Osteocyte (in vitro differentiated cells): ENCODE results near the gene PDSS1. TPM values are rescaled to one million over a fixed set of nuclear protein-coding genes. Genes with fewer than 3 reads are reported as not detected.

Experiments
- DNase-seq: peaks from one replicate; pipeline ENCODE4 v3.0.0; 2021; ENCODE audit warnings: mixed read lengths; ENCODE audit not compliant: unreplicated experiment; ENCODE audit errors: extremely low spot score
- H3K27ac Mint-ChIP-seq: one replicate; pipeline ENCODE4 v1.8.0; 2021; ENCODE audit warnings: mild to moderate bottlenecking, mixed read lengths; ENCODE audit not compliant: unreplicated experiment
- H3K27me3 Mint-ChIP-seq: one replicate; pipeline ENCODE4 v1.8.0; 2021; ENCODE audit warnings: mixed read lengths; ENCODE audit not compliant: unreplicated experiment
- H3K36me3 Mint-ChIP-seq: one replicate; pipeline ENCODE4 v1.8.0; 2021; ENCODE audit warnings: mixed read lengths; ENCODE audit not compliant: unreplicated experiment
- H3K4me1 Mint-ChIP-seq: one replicate; pipeline ENCODE4 v1.8.0; 2021; ENCODE audit warnings: mixed read lengths; ENCODE audit not compliant: unreplicated experiment
- H3K4me3 Mint-ChIP-seq: one replicate; pipeline ENCODE4 v1.8.0; 2021; ENCODE audit warnings: mild to moderate bottlenecking, moderate library complexity, mixed read lengths; ENCODE audit not compliant: unreplicated experiment
- H3K9me3 Mint-ChIP-seq: one replicate; pipeline ENCODE4 v1.8.0; 2021; ENCODE audit warnings: mixed read lengths; ENCODE audit not compliant: unreplicated experiment
- CTCF ChIP-seq: fragments of 200-600 bp; sonication (generic); IDR thresholded peaks from 2 replicates; pipeline ENCODE4 v1.5.0; 2021; ENCODE audit warnings: antibody characterized with exemption, mild to moderate bottlenecking, moderate library complexity
- total RNA-seq: library from RNA; stranded (reverse); gene quantifications from 2 replicates; pipeline ENCODE4 v1.2.1, GENCODE V29; 2021

The PDSS1 gene
- total RNA-seq, 1 donor from 2014 or later: 3.4 TPM

GRCh38 chr10:26696786-26697162, 727 bp upstream of the PDSS1 start:
- no peaks in the 10 kb centered on the region for H3K36me3 Mint-ChIP-seq
- peaks cover 20% of the 10 kb centered on the region for H3K4me1 Mint-ChIP-seq
- TF ChIP-seq CTCF: no peak
- H3K27me3 Mint-ChIP-seq: peaks cover 7% of the 10 kb centered on the region
- peak overlapping the region; percentile 82 for H3K27ac Mint-ChIP-seq
- H3K9me3 Mint-ChIP-seq: no peaks in the 10 kb centered on the region
- no peak for DNase-seq
- H3K4me3 Mint-ChIP-seq: peak overlapping the region; percentile 95

- no peak for TF ChIP-seq CTCF
- Mint-ChIP-seq H3K4me3 (peak overlapping the region; percentile 95), H3K27me3 (peaks cover 4% of the 10 kb centered on the region), H3K4me1 (peaks cover 22% of the 10 kb centered on the region), H3K36me3 (no peaks in the 10 kb centered on the region), H3K27ac (peak overlapping the region; percentile 73), H3K9me3 (no peaks in the 10 kb centered on the region)
- DNase-seq: no peak
Measured at GRCh38 chr10:26697922-26698608, 564 bp downstream of the PDSS1 start.

GRCh38 chr10:26698909-26699308, 1.4 kb downstream of the PDSS1 start:
- H3K4me1 Mint-ChIP-seq: peaks cover 23% of the 10 kb centered on the region
- H3K36me3 Mint-ChIP-seq: no peaks in the 10 kb centered on the region
- peak overlapping the region; percentile 95 for H3K4me3 Mint-ChIP-seq
- no peaks in the 10 kb centered on the region for H3K27me3 Mint-ChIP-seq
- no peak for DNase-seq
- no peaks in the 10 kb centered on the region for H3K9me3 Mint-ChIP-seq
- TF ChIP-seq CTCF: no peak
- H3K27ac Mint-ChIP-seq: no peak overlapping the region

- peaks cover 23% of the 10 kb centered on the region for H3K4me1 Mint-ChIP-seq
- no peak for DNase-seq
- H3K9me3 Mint-ChIP-seq: no peaks in the 10 kb centered on the region
- H3K36me3 Mint-ChIP-seq: no peaks in the 10 kb centered on the region
- TF ChIP-seq CTCF: no peak
- no peak overlapping the region for H3K4me3 Mint-ChIP-seq
- no peak overlapping the region for H3K27ac Mint-ChIP-seq
- no peaks in the 10 kb centered on the region for H3K27me3 Mint-ChIP-seq
Measured at GRCh38 chr10:26699631-26700030, 2.1 kb downstream of the PDSS1 start.

GRCh38 chr10:26700884-26701630, 3.6 kb downstream of the PDSS1 start:
- peaks cover 23% of the 10 kb centered on the region for H3K4me1 Mint-ChIP-seq
- H3K9me3 Mint-ChIP-seq: no peaks in the 10 kb centered on the region
- no peak overlapping the region for H3K4me3 Mint-ChIP-seq
- no peak overlapping the region for H3K27ac Mint-ChIP-seq
- H3K36me3 Mint-ChIP-seq: peaks cover 2% of the 10 kb centered on the region
- DNase-seq: no peak
- H3K27me3 Mint-ChIP-seq: no peaks in the 10 kb centered on the region
- TF ChIP-seq CTCF: no peak
